Measurements from ENCODE around the gene LIFR.

The LIFR gene

GRCh38 chr5:38543074-38543473, 13.4 kb downstream of the LIFR start:
- no peak for DNase-seq (ENCODE audit: low read depth, low spot score)
- in situ Hi-C loops (cut with HindIII; ENCODE audit: low sequenced_read_pairs): no loop called here
- TF ChIP-seq, protein P1, sequence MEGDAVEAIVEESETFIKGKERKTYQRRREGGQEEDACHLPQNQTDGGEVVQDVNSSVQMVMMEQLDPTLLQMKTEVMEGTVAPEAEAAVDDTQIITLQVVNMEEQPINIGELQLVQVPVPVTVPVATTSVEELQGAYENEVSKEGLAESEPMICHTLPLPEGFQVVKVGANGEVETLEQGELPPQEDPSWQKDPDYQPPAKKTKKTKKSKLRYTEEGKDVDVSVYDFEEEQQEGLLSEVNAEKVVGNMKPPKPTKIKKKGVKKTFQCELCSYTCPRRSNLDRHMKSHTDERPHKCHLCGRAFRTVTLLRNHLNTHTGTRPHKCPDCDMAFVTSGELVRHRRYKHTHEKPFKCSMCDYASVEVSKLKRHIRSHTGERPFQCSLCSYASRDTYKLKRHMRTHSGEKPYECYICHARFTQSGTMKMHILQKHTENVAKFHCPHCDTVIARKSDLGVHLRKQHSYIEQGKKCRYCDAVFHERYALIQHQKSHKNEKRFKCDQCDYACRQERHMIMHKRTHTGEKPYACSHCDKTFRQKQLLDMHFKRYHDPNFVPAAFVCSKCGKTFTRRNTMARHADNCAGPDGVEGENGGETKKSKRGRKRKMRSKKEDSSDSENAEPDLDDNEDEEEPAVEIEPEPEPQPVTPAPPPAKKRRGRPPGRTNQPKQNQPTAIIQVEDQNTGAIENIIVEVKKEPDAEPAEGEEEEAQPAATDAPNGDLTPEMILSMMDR (IDR thresholded peaks at IDR 0.05; ENCODE audit: low read depth, low read length): no peak
- no peak overlapping the region for H3K4me3 ChIP-seq (ENCODE audit: low read depth, low read length)

DNA sequence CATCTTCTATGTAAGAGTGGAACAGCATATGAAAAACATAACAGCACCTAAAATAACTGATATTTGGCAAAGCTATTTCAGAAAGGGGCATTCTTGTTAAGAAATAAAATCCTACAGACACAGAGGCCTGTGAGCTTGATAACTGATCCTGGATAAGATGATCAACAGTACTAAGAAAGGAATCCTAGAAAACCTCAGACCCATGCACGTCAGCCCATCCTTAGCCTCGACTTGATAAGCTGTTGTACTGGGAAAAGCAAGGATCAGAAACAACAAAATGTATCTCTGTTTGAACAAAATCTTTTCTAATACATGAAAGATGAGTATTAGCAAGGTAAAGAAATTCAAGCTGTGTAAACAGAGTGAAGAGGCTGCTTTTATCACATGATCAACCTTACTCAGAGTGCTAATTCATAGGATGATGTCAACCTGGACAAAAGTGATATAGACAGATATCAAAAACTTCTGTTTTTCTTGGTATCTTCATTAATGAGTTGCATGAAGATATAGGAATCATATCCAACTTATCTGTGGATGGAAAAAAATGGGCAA, 15.2 kb downstream of the LIFR start:
- TF ChIP-seq, protein P1 (IDR thresholded peaks at IDR 0.05; ENCODE audit: low read depth, low read length): no peak
- DNase-seq (ENCODE audit: low read depth, low spot score): no peak
- no peak overlapping the region for H3K4me3 ChIP-seq (ENCODE audit: low read depth, low read length)
- in situ Hi-C loops (cut with HindIII; ENCODE audit: low sequenced_read_pairs): no loop called here

GRCh38 chr5:38540314-38540713, 16.1 kb downstream of the LIFR start:
- TF ChIP-seq, protein P1 (IDR thresholded peaks at IDR 0.05; ENCODE audit: low read depth, low read length): no peak
- no peak overlapping the region for H3K4me3 ChIP-seq (ENCODE audit: low read depth, low read length)
- in situ Hi-C loops (cut with HindIII; ENCODE audit: low sequenced_read_pairs): no loop called here
- DNase-seq (ENCODE audit: low read depth, low spot score): no peak

DNA sequence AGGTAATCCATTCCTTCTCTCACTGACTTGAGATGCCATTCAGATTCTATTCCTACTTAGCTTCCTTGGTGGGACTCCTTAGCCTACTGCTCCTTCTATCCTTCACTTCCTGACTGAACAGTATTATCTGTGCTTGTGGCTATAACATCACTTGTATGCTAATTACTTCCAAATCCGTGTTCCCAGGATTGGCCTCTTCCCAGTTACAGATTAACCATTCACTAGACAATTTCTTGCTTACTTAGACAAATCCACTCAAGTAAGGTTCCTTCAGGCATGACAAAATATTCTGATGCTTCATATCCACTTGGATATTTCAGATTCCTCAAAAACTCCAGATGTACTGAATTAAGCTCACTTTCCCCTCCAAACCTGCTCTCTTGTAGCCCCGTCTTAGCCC, 18.3 kb downstream of the LIFR start:
- DNase-seq (ENCODE audit: low read depth, low spot score): no peak
- in situ Hi-C loops (cut with HindIII; ENCODE audit: low sequenced_read_pairs): no loop called here
- TF ChIP-seq, protein P1 (IDR thresholded peaks at IDR 0.05; ENCODE audit: low read depth, low read length): no peak
- no peak overlapping the region for H3K4me3 ChIP-seq (ENCODE audit: low read depth, low read length)

GRCh38 chr5:38537505-38537904, 18.9 kb downstream of the LIFR start:
- TF ChIP-seq, protein P1 (IDR thresholded peaks at IDR 0.05; ENCODE audit: low read depth, low read length): no peak
- in situ Hi-C loops (cut with HindIII; ENCODE audit: low sequenced_read_pairs): no loop called here
- DNase-seq (ENCODE audit: low read depth, low spot score): no peak
- H3K4me3 ChIP-seq (ENCODE audit: low read depth, low read length): no peak overlapping the region

DNA sequence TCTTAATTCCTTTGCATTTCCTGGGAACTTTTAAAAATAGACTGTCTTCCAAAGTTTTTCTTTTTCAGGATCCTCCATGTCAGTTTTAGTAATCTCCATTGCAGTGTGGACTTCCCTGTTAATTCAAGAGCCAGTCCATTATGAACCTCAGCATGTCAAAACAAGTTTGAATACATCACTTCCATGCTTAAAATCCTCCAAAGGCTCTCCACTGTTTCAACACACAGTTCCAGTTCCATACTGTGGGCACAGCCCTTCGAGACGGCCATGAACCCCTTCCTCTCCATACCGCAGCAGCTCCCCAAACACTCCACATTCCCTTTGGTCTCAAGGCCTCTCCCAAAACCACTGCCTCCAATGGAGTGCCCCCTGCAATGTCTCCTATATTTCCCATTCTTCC, 19.5 kb downstream of the LIFR start:
- in situ Hi-C loops (cut with HindIII; ENCODE audit: low sequenced_read_pairs): no loop called here
- DNase-seq (ENCODE audit: low read depth, low spot score): no peak
- TF ChIP-seq, protein P1 (IDR thresholded peaks at IDR 0.05; ENCODE audit: low read depth, low read length): no peak
- no peak overlapping the region for H3K4me3 ChIP-seq (ENCODE audit: low read depth, low read length)

DNA sequence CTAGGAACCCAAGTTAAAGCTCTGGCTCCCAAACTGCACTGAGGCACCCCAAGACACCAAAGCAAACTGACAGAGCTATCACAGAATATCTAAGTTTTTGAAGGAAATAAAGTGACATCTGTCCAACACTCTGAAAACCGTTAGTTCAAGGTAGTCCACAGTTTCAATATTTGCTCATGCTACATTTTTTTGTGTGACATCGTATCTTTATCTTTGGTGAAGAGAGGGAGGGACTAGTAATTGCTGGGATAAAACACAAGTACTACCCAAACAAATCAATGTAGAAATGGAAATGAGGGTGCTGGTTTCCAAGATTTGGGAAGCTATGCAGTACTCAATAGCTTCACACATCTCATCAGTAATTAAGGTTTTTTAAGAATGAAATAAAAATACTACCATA, 20.6 kb downstream of the LIFR start:
- no peak for DNase-seq (ENCODE audit: low read depth, low spot score)
- H3K4me3 ChIP-seq (ENCODE audit: low read depth, low read length): no peak overlapping the region

More for the DNA sequence above, 20.6 kb downstream of the LIFR start:
- in situ Hi-C loops (cut with HindIII; ENCODE audit: low sequenced_read_pairs): no loop called here
- TF ChIP-seq, protein P1 (IDR thresholded peaks at IDR 0.05; ENCODE audit: low read depth, low read length): no peak

Measured in astrocyte of the spinal cord (primary cell).